HFFc6 (cell line): ENCODE measurements around the gene FBXW4. TPM values are rescaled to one million over a fixed set of nuclear protein-coding genes. Genes with fewer than 3 reads are reported as not detected.
A peak's percentile ranks its signal among the peaks of the same experiment; 100 is the strongest.

Experiments used
- DNase-seq: peaks from one replicate; pipeline ENCODE4 v3.0.0-alpha.2; 2018
- H3K27ac Mint-ChIP-seq: 2 replicates; pipeline ENCODE4 v1.8.0; 2020; ENCODE audit warnings: mild to moderate bottlenecking, mixed read lengths
- H3K27me3 Mint-ChIP-seq: 2 replicates; pipeline ENCODE4 v1.8.0; 2021; ENCODE audit warnings: mild to moderate bottlenecking, moderate library complexity, mixed read lengths; ENCODE audit not compliant: insufficient read depth
- H3K36me3 Mint-ChIP-seq: 2 replicates; pipeline ENCODE4 v1.8.0; 2021; ENCODE audit warnings: low read depth, mixed read lengths
- H3K4me1 Mint-ChIP-seq: 2 replicates; pipeline ENCODE4 v1.8.0; 2020; ENCODE audit warnings: low read depth, mixed read lengths
- H3K4me3 Mint-ChIP-seq: 2 replicates; pipeline ENCODE4 v1.8.0; 2020; ENCODE audit warnings: mild to moderate bottlenecking, moderate library complexity, mixed read lengths
- H3K9me3 Mint-ChIP-seq: 2 replicates; pipeline ENCODE4 v1.8.0; 2020; ENCODE audit warnings: mild to moderate bottlenecking, mixed read lengths
- total RNA-seq, 6 experiments: library from RNA; stranded (reverse); fragmentation: NEBNext Ultra II Directional; extraction: Animal tissue kit (Norgen Biotek cat#: 25700); gene quantifications; 2 replicates in 1 of 6; 3 replicates in 5 of 6; pipeline ENCODE4 v1.2.3, GENCODE V29; 2021
- TF ChIP-seq, protein P1 (sequence below): fragments of 200-600 bp; sonication (generic); IDR thresholded peaks from 2 replicates; pipeline ENCODE4 v1.5.0; 2021; ENCODE audit warnings: antibody characterized with exemption, mild to moderate bottlenecking

FBXW4 gene
- total RNA-seq, 6 experiments from 2014 or later = 22.9 to 33.3 (median 28.8) TPM

DNA sequence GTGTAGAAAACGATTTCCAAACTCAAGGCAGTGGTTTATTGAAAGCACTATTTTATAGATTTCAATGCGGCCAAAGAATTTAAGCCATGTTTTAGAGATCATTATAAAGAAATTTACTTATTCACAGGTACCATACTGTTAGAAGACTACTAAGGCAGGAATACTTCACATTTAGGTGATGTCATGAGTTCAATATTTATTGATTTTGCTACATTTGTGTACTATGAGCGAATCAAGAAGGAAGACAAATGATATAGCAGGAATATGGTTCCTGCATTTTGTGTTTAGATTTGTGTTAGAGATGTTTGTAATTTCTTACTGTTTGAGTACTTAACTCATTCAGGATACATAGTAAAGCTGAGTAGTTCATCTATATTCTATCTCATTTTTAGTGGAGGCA, 1.7 kb upstream of the FBXW4 start:
- no peak for DNase-seq
- Mint-ChIP-seq H3K9me3 (no peaks in the 10 kb centered on the region), H3K36me3 (0 out of 2 replicates have a peak, but pooled peaks cover 1% of the 10 kb centered on the region), H3K4me3 (no peak overlapping the region), H3K27me3 (0 out of 2 replicates have a peak, but pooled peaks cover 2% of the 10 kb centered on the region), H3K4me1 (peaks cover 41% of the 10 kb centered on the region), H3K27ac (peak overlapping the region; percentile 4; the same call in 1 of the 2 replicates)
- TF ChIP-seq, protein P1, sequence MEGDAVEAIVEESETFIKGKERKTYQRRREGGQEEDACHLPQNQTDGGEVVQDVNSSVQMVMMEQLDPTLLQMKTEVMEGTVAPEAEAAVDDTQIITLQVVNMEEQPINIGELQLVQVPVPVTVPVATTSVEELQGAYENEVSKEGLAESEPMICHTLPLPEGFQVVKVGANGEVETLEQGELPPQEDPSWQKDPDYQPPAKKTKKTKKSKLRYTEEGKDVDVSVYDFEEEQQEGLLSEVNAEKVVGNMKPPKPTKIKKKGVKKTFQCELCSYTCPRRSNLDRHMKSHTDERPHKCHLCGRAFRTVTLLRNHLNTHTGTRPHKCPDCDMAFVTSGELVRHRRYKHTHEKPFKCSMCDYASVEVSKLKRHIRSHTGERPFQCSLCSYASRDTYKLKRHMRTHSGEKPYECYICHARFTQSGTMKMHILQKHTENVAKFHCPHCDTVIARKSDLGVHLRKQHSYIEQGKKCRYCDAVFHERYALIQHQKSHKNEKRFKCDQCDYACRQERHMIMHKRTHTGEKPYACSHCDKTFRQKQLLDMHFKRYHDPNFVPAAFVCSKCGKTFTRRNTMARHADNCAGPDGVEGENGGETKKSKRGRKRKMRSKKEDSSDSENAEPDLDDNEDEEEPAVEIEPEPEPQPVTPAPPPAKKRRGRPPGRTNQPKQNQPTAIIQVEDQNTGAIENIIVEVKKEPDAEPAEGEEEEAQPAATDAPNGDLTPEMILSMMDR = no peak

DNA sequence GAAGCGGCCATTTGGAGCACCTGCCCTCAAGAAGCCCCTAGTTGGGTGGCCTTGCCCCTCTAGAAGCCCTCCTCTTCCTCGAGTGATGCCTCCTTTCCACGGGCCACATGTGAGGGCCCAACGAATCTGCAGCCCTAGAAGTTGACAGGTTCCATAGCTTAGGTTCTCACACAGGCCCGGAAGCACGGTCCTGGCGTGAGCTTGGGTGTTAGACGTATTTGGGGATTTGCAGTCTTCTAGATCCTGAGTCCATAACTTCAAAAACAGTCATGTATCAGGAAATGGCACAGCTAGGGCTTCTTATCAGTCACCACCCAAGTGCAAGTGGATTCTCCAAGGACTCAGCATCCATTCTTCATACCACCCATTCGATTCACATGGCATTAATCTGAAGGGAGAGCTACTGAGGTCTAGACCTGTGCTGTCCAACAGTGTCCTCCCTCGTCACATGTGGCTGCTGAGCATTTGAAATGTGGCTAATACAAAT, 477 bp upstream of the FBXW4 start:
- H3K9me3 Mint-ChIP-seq = no peaks in the 10 kb centered on the region
- H3K4me1 Mint-ChIP-seq = peaks cover 47% of the 10 kb centered on the region
- 0 out of 2 replicates have a peak, but pooled peaks cover 2% of the 10 kb centered on the region for H3K27me3 Mint-ChIP-seq
- H3K4me3 Mint-ChIP-seq = peak overlapping the region; percentile 97
- TF ChIP-seq, protein P1 = no peak
- peak overlapping the region; percentile 89 for H3K27ac Mint-ChIP-seq
- no peak for DNase-seq
- 0 out of 2 replicates have a peak, but pooled peaks cover 7% of the 10 kb centered on the region for H3K36me3 Mint-ChIP-seq

DNA sequence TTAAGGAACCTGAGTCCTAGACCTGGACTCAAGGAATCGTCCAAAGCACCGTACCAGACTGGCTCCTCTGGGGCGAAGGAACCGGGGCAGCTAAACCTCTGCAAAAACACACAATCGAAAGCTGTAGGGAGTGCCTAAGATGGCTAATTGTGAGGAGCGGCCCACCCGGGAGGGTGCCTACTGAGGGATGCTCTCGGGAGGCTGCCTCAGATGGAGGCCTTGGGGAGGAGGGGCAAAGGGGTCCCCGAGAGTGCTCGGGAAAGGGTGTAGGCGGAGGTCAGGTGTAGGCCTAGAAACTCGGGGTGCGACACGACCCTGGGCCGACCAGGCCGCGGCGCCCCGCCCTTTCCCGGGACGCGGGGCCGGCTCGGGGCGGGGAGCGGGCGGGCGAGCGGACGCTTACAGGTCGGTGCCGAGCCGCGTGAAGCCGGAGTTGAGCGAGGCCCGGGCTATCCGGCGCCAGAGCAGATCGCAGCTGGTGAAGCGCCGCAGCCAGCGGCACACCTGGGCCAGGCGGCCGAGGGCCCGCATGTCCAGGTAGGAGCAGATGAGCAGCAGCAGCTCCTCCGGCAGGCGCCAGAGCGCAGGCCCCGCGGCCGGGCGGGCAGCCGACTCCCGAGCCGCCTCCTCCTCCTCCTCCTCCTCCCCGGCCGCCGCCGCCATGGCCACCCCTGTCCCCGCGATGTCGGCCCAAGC, 844 bp downstream of the FBXW4 start:
- H3K4me3 Mint-ChIP-seq = peak overlapping the region; percentile 97
- peaks cover 9% of the 10 kb centered on the region; the same call in 1 of the 2 replicates for H3K36me3 Mint-ChIP-seq
- DNase-seq = no peak
- H3K27me3 Mint-ChIP-seq = 0 out of 2 replicates have a peak, but pooled peaks cover 2% of the 10 kb centered on the region
- peak overlapping the region; percentile 99 for H3K27ac Mint-ChIP-seq
- TF ChIP-seq, protein P1 = no peak; the same call in 1 of the 2 replicates
- no peaks in the 10 kb centered on the region for H3K9me3 Mint-ChIP-seq
- H3K4me1 Mint-ChIP-seq = peaks cover 56% of the 10 kb centered on the region

DNA sequence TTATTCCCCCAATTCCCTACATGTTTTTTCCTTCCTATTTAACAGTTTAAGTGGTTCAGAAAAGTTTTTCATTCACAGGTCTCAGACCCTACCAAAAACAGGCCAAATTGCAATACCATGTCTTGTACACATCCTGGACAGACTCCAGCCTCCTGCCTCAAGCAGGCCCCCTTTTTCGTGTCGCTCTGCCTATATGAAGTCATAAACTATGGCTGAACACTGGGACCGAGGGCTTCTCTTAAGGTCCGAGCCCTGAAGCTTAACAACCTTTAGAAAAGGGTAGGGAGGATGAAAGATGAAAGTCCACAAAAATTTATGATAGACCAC, 1.4 kb downstream of the FBXW4 start:
- TF ChIP-seq, protein P1 = no peak
- H3K27ac Mint-ChIP-seq = peak overlapping the region; percentile 99
- peaks cover 13% of the 10 kb centered on the region for H3K36me3 Mint-ChIP-seq
- H3K27me3 Mint-ChIP-seq = 0 out of 2 replicates have a peak, but pooled peaks cover 2% of the 10 kb centered on the region
- H3K9me3 Mint-ChIP-seq = no peaks in the 10 kb centered on the region
- peaks cover 61% of the 10 kb centered on the region for H3K4me1 Mint-ChIP-seq
- no peak for DNase-seq
- peak overlapping the region; percentile 97 for H3K4me3 Mint-ChIP-seq

DNA sequence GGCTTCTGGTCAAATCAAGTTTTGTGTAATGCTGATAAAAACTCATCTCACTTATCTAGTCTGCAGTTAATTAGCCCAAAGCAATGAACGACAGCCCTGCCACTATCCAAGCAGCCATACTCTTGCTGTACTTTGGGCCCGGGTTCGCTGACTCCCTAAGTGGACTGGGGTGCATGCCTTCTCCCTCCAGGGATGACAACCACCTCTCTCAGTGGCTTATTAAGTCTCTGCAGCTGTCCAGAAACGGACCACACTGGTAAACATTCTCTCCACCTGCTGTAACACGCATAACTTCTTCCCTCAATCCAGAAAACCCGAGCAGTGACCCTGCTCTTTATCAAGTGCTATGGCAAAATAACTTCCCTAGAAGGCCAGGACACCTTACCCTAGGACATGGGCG, 3.9 kb downstream of the FBXW4 start:
- TF ChIP-seq, protein P1 = no peak
- H3K27ac Mint-ChIP-seq = no peak overlapping the region
- H3K36me3 Mint-ChIP-seq = peaks cover 24% of the 10 kb centered on the region
- H3K4me1 Mint-ChIP-seq = peaks cover 79% of the 10 kb centered on the region
- H3K4me3 Mint-ChIP-seq = no peak overlapping the region
- no peaks in the 10 kb centered on the region for H3K9me3 Mint-ChIP-seq
- 0 out of 2 replicates have a peak, but pooled peaks cover 2% of the 10 kb centered on the region for H3K27me3 Mint-ChIP-seq
- no peak for DNase-seq
